Measurements from ENCODE around the gene SPPL3.

- TF ChIP-seq POLR2A (IDR thresholded peaks at IDR 0.05; ENCODE audit: low read length) (no peak), GATA1 (IDR thresholded peaks at IDR 0.05; ENCODE audit: low read depth, low read length) (no peak)
These were observed 116.3 kb downstream of the SPPL3 start for GRCh38 chr12:120787889-120788288.

All from erythroblast (primary cell).